HG03135 (cell line): ENCODE measurements around the gene NDUFB3.
"Not testable (repeated sequence)": the region's sequence is repeated elsewhere in the genome, so short reads cannot be mapped to it uniquely, and the experiment has no call there.

Experiments used
- ATAC-seq: cut with Tn5 transposase; IDR thresholded peaks from one replicate; pipeline ENCODE4 v1.9.1; 2021; ENCODE audit warnings: mild to moderate bottlenecking, moderate library complexity; ENCODE audit not compliant: unreplicated experiment

Gene NDUFB3

DNA sequence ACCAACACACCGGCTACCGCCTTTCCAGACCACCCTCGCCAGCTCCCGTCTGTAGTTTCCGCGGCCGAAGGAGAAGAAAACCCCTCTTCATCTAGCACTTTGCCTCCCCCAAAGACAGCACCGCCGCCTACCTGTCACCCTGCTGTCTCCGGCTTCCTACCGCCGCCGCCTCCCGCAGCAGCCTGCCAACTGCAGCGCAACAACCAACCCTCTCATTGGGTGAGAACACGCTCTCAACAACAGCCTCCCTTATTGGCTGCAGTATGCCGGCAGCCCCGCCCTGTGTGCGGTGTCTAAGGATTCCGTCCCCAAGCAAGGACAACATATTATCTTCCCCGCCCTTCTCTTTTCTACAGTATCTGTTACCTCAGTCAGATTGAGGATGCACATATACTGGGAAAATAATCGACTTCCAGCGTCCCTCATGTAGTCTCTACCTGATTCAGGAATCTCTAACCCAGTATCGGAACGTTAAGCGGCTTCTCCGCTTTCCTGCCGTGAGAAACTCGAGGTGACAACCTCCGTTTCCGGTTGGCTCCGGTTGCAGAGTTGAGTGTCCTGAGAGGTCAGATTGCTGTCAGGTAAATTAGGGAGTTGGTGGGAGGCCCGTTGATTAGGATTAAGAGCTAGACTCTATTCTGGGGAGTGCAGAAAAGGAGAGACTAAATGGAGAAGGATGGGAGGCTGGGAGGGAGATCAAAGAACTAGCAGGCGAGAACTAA is at the start of gene NDUFB3, which contains the start of gene HYCC2:
TSS of gene NDUFB3 (plus strand) at position 523 of the 722 bp plus-strand sequence. CDS start 6,882 bp downstream, outside the sequence.
TSS of gene HYCC2 (minus strand) at position 193 of the 722 bp plus-strand sequence. CDS start 47,662 bp downstream, outside the sequence.
- ATAC-seq = peak; percentile 96

DNA sequence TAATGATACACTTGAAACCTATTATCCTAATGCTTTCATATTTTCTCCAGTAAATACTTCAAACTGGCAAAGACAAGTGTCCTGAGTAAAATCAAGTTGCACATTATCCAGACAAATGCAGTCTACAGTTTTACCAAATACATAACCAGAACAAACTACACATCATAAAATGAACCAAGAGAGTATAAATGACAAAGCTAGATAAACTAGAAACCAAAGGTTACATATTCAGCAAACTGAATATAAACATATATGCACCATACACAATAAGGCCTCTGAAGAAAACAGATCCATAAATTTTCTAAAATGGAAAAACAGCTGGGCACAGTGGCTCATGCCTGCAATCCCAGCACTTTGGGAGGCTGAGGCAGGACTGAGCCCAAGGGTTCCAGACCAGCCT is 47.3 kb upstream of the NDUFB3 start:
- no peak for ATAC-seq

- ATAC-seq = not testable (repeated sequence)
Observed at GRCh38 chr2:201034355-201034754, 37.4 kb upstream of the NDUFB3 start.

GRCh38 chr2:201038361-201038760 is 33.4 kb upstream of the NDUFB3 start:
- ATAC-seq = not testable (repeated sequence)

DNA sequence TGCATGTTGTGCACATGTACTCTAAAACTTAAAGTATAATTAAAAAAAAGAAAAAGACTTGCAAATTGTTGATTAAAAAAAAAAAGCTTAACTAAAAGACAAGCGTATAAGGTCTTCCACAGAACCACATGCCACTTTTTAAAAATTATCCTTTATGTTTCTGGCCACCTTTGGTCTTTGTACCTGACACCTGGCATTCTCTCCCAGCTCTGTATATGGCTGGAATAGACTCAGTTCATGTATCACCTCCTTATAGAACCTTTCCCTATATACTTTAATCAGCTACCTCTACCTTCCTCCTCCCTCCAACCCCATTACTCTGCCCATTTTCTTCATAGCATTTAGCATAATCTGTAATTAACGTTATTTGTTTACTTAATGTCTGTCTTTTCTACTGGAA is 32.9 kb upstream of the NDUFB3 start:
- ATAC-seq = no peak

GRCh38 chr2:201040867-201041628 is 30.8 kb upstream of the NDUFB3 start:
- ATAC-seq = no peak

GRCh38 chr2:201042451-201042850 is 29.4 kb upstream of the NDUFB3 start:
- not testable (repeated sequence) for ATAC-seq

DNA sequence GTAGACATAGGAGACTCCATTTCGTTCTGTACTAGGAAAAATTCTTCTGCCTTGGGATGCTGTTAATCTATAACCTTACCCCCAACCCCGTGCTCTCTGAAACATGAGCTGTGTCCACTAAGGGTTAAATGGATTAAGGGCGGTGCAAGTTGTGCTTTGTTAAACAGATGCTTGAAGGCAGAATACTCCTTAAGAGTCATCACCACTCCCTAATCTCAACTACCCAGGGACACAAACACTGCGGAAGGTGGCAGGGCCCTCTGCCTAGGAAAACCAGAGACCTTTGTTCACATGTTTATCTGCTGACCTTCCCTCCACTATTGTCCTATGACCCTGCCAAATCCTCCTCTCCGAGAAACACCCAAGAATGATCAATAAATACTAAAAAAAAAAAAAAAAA is 28.8 kb upstream of the NDUFB3 start:
- ATAC-seq = not testable (repeated sequence)

GRCh38 chr2:201046881-201047280 is 24.9 kb upstream of the NDUFB3 start:
- ATAC-seq = no peak

GRCh38 chr2:201049455-201049854 is 22.3 kb upstream of the NDUFB3 start:
- no peak for ATAC-seq

DNA sequence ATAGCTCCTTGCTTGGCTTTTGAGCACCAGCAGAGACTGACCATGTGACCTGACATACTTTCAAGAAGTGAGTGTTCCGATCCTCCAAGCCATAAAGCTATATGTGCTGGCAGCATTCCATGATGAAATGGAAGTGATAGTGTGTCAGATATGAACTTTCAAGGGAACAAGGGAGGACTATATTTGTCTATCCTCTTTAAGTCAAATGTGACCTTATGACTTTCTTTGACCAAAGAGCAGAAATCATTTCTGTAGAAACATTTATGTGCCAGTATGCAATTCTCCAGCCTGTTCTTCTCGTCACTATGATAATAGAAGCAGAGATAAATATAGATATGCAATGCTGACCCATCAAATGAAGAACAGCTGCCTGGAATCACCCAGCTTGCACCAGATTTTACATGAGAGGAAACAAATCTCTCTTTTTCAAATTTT is 14.7 kb upstream of the NDUFB3 start:
- no peak for ATAC-seq

GRCh38 chr2:201057715-201058248 is 14.0 kb upstream of the NDUFB3 start:
- no peak for ATAC-seq

DNA sequence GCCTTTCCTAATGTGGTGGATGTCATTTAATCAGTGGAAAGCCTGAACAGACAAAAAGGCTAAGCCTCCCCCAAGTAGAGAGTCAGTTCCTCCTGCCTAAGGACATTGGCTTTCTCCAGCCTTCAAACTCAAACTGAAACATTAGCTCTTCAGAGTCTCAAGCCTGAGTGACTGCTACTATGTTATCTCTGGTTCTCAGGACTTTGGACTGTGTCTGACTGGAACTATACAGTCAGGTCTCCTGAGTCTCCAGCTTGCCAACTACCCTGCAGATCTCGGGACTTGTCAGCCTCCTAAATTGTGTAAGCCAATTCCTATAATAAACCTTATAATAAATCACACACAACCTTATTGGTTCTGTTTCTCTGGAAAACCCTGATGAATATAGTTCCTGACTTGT is 12.9 kb upstream of the NDUFB3 start:
- ATAC-seq = no peak

DNA sequence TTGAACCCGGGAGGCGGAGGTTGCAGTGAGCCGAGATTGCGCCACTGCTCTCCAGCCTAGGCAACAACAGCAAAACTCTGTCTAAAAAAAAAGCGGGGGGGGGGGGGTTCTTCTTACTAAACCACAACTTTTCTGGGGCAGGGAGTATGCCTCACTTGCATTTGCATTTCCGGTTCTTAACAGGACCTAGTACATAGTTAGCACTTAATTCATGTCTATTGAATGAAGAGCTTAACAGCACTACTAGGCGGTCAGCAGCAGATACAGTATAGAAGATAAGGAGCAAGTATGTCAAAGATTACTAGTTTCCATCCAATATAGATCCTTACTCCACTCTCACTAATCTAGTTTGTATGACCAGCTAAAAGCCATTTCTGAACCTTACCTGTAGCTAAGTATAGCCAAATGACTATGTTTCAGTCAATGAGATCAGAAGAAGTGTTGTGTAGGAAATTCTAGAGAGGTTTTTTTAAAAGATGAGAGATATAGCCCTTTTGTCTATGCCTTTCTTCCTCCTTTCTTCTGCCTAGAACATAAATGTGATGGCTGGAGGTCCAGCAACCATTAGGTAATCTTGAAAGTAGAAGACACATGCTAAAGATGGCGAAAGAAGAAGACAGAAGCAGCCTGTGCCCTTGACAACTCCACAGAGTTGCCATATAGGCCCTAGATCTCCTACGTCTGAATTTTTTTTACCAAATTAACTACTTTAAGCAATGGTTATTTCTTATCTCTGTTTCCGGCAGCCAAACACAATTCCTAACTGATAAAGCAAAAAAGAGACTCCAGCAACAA is 11.6 kb upstream of the NDUFB3 start:
- ATAC-seq = no peak

- not testable (repeated sequence) for ATAC-seq
Observed at GRCh38 chr2:201063516-201063915, 8.3 kb upstream of the NDUFB3 start.

DNA sequence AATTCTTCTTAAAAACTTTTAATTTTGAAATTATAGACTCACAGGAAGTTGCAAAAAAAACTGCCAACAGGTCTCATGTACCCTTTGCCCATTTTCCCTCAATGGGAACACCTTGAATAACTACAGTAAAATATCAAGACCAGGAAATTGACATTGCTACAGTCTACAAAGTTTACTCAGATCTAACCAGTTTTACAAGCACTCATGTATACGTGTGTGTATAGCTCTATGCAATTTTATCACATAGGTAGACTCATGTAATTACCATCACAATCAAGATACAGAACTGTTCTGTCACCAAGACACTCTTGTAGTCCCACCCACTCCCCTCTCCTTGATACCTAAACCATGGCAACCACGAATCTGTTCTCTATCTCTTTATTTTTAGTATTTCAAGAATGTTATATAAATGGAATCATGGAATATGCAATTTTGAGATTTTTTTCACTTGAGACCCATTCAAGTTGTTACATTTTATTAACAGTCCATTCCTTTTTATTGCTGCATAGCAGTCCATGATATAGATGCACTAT is 6.9 kb upstream of the NDUFB3 start:
- no peak for ATAC-seq

DNA sequence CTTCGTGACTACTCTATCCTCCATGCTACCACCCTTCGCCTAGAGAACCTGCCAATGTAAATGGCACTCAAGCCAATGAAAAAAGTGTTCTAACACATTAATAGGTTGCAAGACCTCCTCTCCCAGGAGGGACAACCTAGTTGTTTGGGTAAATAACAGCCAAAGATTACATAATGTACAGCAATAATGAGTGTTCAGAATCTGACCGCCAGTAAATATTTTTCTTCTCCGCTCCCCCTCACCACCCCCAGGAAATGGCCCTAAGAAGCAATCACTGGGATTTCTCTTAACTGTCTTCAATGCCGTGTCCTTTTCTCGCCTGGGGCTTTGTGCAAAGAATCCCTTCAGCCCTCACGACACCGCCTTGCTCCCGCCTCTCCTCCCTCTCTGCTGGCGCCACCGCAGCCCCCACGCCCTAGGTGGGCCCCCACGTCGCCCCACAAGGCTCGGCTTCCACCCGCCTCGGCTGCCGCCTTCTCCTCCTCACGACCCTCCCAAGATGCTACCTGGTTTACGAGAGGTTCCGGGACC is 788 bp upstream of the NDUFB3 start:
- ATAC-seq = peak; percentile 19

GRCh38 chr2:201072201-201072530 is 365 bp downstream of the NDUFB3 start:
- ATAC-seq = peak; percentile 2

- no peak for ATAC-seq
Observed at GRCh38 chr2:201073071-201073470, 1.3 kb downstream of the NDUFB3 start.

- no peak for ATAC-seq
Observed at GRCh38 chr2:201074996-201075395, 3.2 kb downstream of the NDUFB3 start.

GRCh38 chr2:201084863-201085262 is 13.1 kb downstream of the NDUFB3 start:
- ATAC-seq = no peak
